ENCODE measurements around the gene RGMA. TPM values are rescaled to one million over a fixed set of nuclear protein-coding genes. Genes with fewer than 3 reads are reported as not detected.
"Not testable (repeated sequence)": the region's sequence is repeated elsewhere in the genome, so short reads cannot be mapped to it uniquely, and the experiment has no call there.

RGMA gene
- total RNA-seq, 4 donors from 2014 or later = 2.4 to 10.3 (median 6.0) TPM

- Histone ChIP-seq H3K4me3 (replicated peaks in 1 of 3) (no peak overlapping the region), H3K27ac (no peak overlapping the region), H3K4me1 (peaks cover 0 to 9% of the 10 kb centered on the region in 2 donors), H3K9me3 (no peaks in the 10 kb centered on the region), H3K27me3 (no peaks in the 10 kb centered on the region), H3K36me3 (no peaks in the 10 kb centered on the region)
- WGBS, 2 donors = 90% methylated on average over 18 to 20 of the region's 23 CpGs
- TF ChIP-seq POLR2A (IDR thresholded peaks at IDR 0.05) = no peak
- TF ChIP-seq CTCF (IDR thresholded peaks at IDR 0.05) = no peak
- DNase-seq = no peak
- intact Hi-C loops (cut with DNase I) = no loop called here
Measured at GRCh38 chr15:93063796-93064690, 25.0 kb downstream of the RGMA start.

DNA sequence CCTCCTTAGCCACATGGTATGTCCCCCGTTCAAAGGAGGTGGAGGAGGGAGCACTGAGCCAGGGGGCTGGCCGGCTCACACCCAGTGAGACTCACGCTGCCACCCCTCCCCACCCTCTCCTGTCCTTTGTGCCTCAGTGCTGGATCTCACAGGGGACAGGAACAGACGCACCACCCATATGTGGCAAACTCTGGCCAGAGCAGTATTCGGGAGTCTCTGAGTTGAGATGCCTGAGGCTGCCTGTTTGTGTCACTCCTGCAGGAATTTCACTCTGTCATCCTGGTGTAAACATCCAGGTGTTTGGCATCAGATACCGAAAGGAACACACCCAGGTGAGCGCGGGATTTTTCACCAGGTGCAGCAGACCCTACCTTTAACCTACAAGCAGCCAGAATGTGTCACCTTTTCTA, 25.7 kb downstream of the RGMA start:
- H3K9me3 ChIP-seq = no peaks in the 10 kb centered on the region
- no peaks in the 10 kb centered on the region for H3K36me3 ChIP-seq
- DNase-seq = no peak
- peaks cover 0 to 9% of the 10 kb centered on the region in 2 donors for H3K4me1 ChIP-seq
- no peaks in the 10 kb centered on the region for H3K27me3 ChIP-seq
- no peak overlapping the region for H3K27ac ChIP-seq
- 81 to 90% methylated on average over 5 of the region's 8 CpGs for WGBS, 2 donors
- TF ChIP-seq CTCF (IDR thresholded peaks at IDR 0.05) = no peak
- intact Hi-C loops (cut with DNase I) = no loop called here
- H3K4me3 ChIP-seq (replicated peaks in 1 of 3) = no peak overlapping the region

DNA sequence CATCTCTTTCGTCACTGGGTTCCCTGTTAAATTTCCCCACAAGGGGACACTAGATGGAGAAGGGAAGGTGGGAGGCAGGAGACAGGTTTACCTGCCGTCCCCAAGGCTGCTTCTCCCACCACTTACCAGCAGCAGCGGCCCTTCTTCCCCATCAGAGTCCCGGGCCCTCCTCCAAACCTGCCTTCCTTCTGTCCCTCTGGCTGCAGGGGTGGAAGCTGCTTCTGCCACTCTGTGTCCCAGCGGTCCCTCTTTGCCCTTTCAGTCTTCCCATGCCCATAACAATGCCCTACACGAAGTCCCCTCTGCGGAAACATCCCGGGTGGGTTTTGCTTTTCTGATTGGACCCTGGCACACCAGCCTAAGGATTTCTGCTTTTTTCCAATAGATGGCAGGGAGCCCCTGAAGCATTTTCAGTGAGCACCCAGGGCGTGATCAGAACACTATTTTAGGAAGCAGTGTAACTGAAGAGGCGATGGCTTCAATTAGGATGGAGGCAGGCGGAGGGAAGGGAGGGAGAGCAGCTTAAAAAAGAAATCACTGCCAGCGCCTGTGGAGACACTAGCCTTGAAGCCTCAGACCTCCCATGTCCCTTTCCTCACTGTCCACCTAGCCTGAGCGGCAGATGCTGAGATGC, 26.3 kb downstream of the RGMA start:
- H3K4me3 ChIP-seq (replicated peaks in 1 of 3); DNase-seq; H3K36me3 ChIP-seq; H3K27me3 ChIP-seq; H3K27ac ChIP-seq; H3K4me1 ChIP-seq; H3K9me3 ChIP-seq; intact Hi-C loops (cut with DNase I): not testable (repeated sequence)
- 82% methylated on average over 11 to 12 of the region's 13 CpGs for WGBS, 2 donors

GRCh38 chr15:93060336-93061248, 28.4 kb downstream of the RGMA start:
- no peak for TF ChIP-seq POLR2A (IDR thresholded peaks at IDR 0.05)

GRCh38 chr15:93059442-93059841, 29.6 kb downstream of the RGMA start:
- Histone ChIP-seq H3K4me1 (peaks cover 0 to 5% of the 10 kb centered on the region in 2 donors), H3K4me3 (replicated peaks in 1 of 3) (no peak overlapping the region), H3K9me3 (no peaks in the 10 kb centered on the region), H3K27me3 (no peaks in the 10 kb centered on the region), H3K27ac (no peak overlapping the region), H3K36me3 (no peaks in the 10 kb centered on the region)
- TF ChIP-seq CTCF (IDR thresholded peaks at IDR 0.05) (no peak), POLR2A (IDR thresholded peaks at IDR 0.05) (no peak)
- intact Hi-C loops (cut with DNase I) = no loop called here
- WGBS, 2 donors = 81 to 83% methylated on average over 8 of the region's 8 CpGs
- DNase-seq = no peak

More at GRCh38 chr15:93060336-93061248, 28.4 kb downstream of the RGMA start:
- Histone ChIP-seq H3K27ac (no peak overlapping the region), H3K4me1 (peaks cover 0 to 5% of the 10 kb centered on the region in 2 donors), H3K27me3 (no peaks in the 10 kb centered on the region), H3K36me3 (no peaks in the 10 kb centered on the region), H3K9me3 (no peaks in the 10 kb centered on the region), H3K4me3 (replicated peaks in 1 of 3) (no peak overlapping the region)
- intact Hi-C loops (cut with DNase I) = no loop called here
- no peak for DNase-seq
- 90 to 92% methylated on average over 18 to 19 of the region's 19 CpGs for WGBS, 2 donors
